IMR-90 (cell line): Measurements from ENCODE around the gene KDM3B. TPM values are rescaled to one million over a fixed set of nuclear protein-coding genes. Genes with fewer than 3 reads are reported as not detected.

Source experiments
- microRNA-seq, 2 experiments: library from miRNA; stranded (forward) in 1 of 2; unstranded in 1 of 2; fragments of 10-50 nt in 1 of 2; fragments of <30 nt in 1 of 2; gene quantifications in 1 of 2; microRNA quantifications in 1 of 2; one replicate each; pipeline versions ENCODE3 to v1.1.0; 2013 to 2020; ENCODE audit not compliant: insufficient read depth in 1 of 2, insufficient read length in 1 of 2, unreplicated experiment in 1 of 2
- polyA plus RNA-seq, 3 experiments: library from polyadenylated mRNA; depleted of rRNA; stranded (reverse); fragments of >200 nt; gene quantifications; 2 replicates each; pipeline ENCODE4 v1.2.3, GENCODE V29; 2012; ENCODE audit warnings: low replicate concordance in 1 of 3
- small RNA-seq, 5 experiments: library from RNA; depleted of rRNA; stranded (forward); fragments of <200 nt; gene quantifications; one replicate each; pipeline ENCODE3, GENCODE V24; 2012
- total RNA-seq: library from RNA; depleted of rRNA; stranded (reverse); fragments of >200 nt; gene quantifications from 2 replicates; pipeline ENCODE4 v1.2.3, GENCODE V29; 2012; rRNA removed

The KDM3B gene
- total and polyA plus RNA-seq, 2 of the 4 experiments (the other 2 are of a cell fraction): 19.4 to 35.8 TPM

Small RNAs within 50 kb of the gene (microRNA-seq; reads per million reads assigned to microRNA genes)
- gene AC113403.1 (ENCODE audit: insufficient read depth, insufficient read length): not detected

Small RNAs within 50 kb of the gene (small RNA-seq; reads per million reads assigned to genes)
- gene AC113403.1: 0 reads per million in 5 experiments

Other genes starting within 250 kb of the KDM3B start
- gene NME5, start 213.3 kb upstream of the KDM3B start, total RNA-seq: under 0.01 and 0.18 TPM in 2 replicates
- gene NME5, start 213.3 kb upstream of the KDM3B start, polyA plus RNA-seq (2012; rRNA removed): 0.17 and 0.20 TPM in 2 replicates
- gene BRD8, start 174.1 kb upstream of the KDM3B start, total RNA-seq: 35.8 and 36.9 TPM in 2 replicates
- gene BRD8, start 174.1 kb upstream of the KDM3B start, polyA plus RNA-seq (2012; rRNA removed): 37.6 and 43.6 TPM in 2 replicates
- 106 and 119 TPM in 2 replicates for gene KIF20A, start 173.6 kb upstream of the KDM3B start, total RNA-seq
- 39.4 and 42.0 TPM in 2 replicates for gene KIF20A, start 173.6 kb upstream of the KDM3B start, polyA plus RNA-seq (2012; rRNA removed)
- gene CDC23, start 139.4 kb upstream of the KDM3B start, total RNA-seq: 28.0 and 29.4 TPM in 2 replicates
- gene CDC23, start 139.4 kb upstream of the KDM3B start, polyA plus RNA-seq (2012; rRNA removed): 18.9 and 21.1 TPM in 2 replicates
- not detected in 2 replicates for gene GFRA3, start 78.1 kb upstream of the KDM3B start, total RNA-seq
- not detected in 2 replicates for gene GFRA3, start 78.1 kb upstream of the KDM3B start, polyA plus RNA-seq (2012; rRNA removed)
- gene CDC25C, start 20.9 kb upstream of the KDM3B start, total RNA-seq: 7.5 and 8.2 TPM in 2 replicates
- 6.9 and 7.3 TPM in 2 replicates for gene CDC25C, start 20.9 kb upstream of the KDM3B start, polyA plus RNA-seq (2012; rRNA removed)
- 21.5 and 23.1 TPM in 2 replicates for gene FAM53C, start 14.4 kb upstream of the KDM3B start, total RNA-seq
- 25.6 and 27.5 TPM in 2 replicates for gene FAM53C, start 14.4 kb upstream of the KDM3B start, polyA plus RNA-seq (2012; rRNA removed)
- gene REEP2, start 86.4 kb downstream of the KDM3B start, total RNA-seq: 12.4 and 20.3 TPM in 2 replicates
- 17.0 and 17.1 TPM in 2 replicates for gene REEP2, start 86.4 kb downstream of the KDM3B start, polyA plus RNA-seq (2012; rRNA removed)
- 2.9 and 5.8 TPM in 2 replicates for gene EGR1, start 112.8 kb downstream of the KDM3B start, total RNA-seq
- gene EGR1, start 112.8 kb downstream of the KDM3B start, polyA plus RNA-seq (2012; rRNA removed): 104 and 180 TPM in 2 replicates
- 126 and 144 TPM in 2 replicates for gene ETF1, start 190.6 kb downstream of the KDM3B start, total RNA-seq
- gene ETF1, start 190.6 kb downstream of the KDM3B start, polyA plus RNA-seq (2012; rRNA removed): 45.4 and 53.2 TPM in 2 replicates
- 456 and 472 TPM in 2 replicates for gene HSPA9, start 222.7 kb downstream of the KDM3B start, total RNA-seq
- 133 and 157 TPM in 2 replicates for gene HSPA9, start 222.7 kb downstream of the KDM3B start, polyA plus RNA-seq (2012; rRNA removed)